BE2C (cell line): ENCODE data around the gene SUMO1. TPM values are rescaled to one million over a fixed set of nuclear protein-coding genes. Genes with fewer than 3 reads are reported as not detected.
"Not testable (repeated sequence)": the region's sequence is repeated elsewhere in the genome, so short reads cannot be mapped to it uniquely, and the experiment has no call there.

Source experiments
- DNase-seq: peaks from one replicate; pipeline ENCODE4 v3.0.0-alpha.2; 2020
- H3K27me3 ChIP-seq: fragments of 250-450 bp; sonication (Bioruptor Pico); 2 replicates; pipeline ENCODE4 v1.5.1; 2020; ENCODE audit warnings: mild to moderate bottlenecking
- H3K36me3 ChIP-seq: fragments of 250-450 bp; sonication (Bioruptor Pico); 2 replicates; pipeline ENCODE4 v1.5.1; 2020; ENCODE audit warnings: mild to moderate bottlenecking
- H3K4me1 ChIP-seq: fragments of 250-450 bp; sonication (Bioruptor Pico); 2 replicates; pipeline ENCODE4 v1.5.1; 2020
- H3K4me3 ChIP-seq: 2 replicates; pipeline ENCODE4 v1.5.1; 2011; ENCODE audit warnings: low read depth, low read length
- H3K9me3 ChIP-seq: fragments of 250-450 bp; sonication (Bioruptor Pico); 2 replicates; pipeline ENCODE4 v1.5.1; 2020
- polyA plus RNA-seq: library from polyadenylated mRNA; unstranded; fragments of >200 nt; gene quantifications from one replicate; pipeline ENCODE4 v1.2.1, GENCODE V29; 2012; ENCODE audit warnings: low read depth, missing spikeins; ENCODE audit not compliant: insufficient read length, insufficient read depth
- TF ChIP-seq, protein P1 (sequence below): IDR thresholded peaks from 2 replicates; pipeline ENCODE4 v1.5.1; 2012; ENCODE audit warnings: mild to moderate bottlenecking, low read depth, low read length

The SUMO1 gene
- 156 TPM for polyA plus RNA-seq

DNA sequence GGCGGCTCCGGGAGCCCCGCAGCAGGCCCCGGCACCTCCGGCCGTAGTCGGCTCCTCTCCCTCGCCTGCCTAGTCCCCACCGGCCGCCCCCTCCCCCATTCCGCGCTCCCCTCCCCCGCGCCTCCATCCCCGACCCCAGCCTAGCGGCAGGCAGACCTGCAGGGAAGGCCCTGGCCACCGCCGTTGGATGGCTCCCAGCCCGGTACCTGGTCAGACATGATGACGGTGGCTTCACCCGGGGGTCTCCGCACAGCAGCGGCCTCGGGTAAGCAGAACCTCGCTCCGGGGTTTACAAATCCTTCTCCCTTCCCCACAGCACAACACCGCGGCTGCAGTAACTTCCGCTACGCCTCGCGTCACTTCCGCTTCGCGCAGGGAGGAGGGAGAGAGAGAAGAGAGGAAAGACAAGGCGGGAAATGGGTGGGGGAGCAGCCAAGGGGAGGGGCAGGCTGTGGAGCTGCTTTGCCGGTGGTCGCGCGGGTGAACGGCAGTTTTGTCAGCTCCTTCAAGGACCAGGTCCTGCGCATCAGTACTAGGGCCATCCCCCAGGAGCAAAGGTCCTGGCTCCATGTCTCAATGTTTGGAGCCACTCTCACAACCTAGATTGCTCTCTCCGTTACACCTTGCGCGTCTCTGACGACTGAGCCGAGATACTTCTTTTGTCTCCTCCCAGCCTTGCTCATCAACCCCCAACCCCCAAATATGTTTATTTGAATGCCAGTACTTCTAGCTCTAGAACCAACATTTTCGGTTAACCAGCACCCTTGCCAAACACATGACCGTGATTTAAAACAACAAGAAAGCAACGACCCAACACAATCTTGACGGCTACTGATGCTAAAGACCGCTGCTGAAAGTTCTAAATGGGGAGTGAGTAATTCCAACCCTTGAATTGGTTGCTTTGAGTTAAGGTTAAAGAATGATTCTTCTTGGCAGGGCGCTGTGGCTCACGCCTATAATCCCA lies at the start of gene SUMO1:
SUMO1 (minus strand) TSS at position 364 of the 964 bp plus-strand sequence; CDS start at position 218, 146 bp downstream.
- H3K9me3 ChIP-seq: no peaks in the 10 kb centered on the region
- no peaks in the 10 kb centered on the region for H3K27me3 ChIP-seq
- peaks cover 5% of the 10 kb centered on the region for H3K4me1 ChIP-seq
- peaks cover 2% of the 10 kb centered on the region; the same call in 1 of the 2 replicates for H3K36me3 ChIP-seq
- H3K4me3 ChIP-seq: peak within 1 kb of the TSS; percentile 99
- DNase-seq: peak; percentile 93
- TF ChIP-seq, protein P1, sequence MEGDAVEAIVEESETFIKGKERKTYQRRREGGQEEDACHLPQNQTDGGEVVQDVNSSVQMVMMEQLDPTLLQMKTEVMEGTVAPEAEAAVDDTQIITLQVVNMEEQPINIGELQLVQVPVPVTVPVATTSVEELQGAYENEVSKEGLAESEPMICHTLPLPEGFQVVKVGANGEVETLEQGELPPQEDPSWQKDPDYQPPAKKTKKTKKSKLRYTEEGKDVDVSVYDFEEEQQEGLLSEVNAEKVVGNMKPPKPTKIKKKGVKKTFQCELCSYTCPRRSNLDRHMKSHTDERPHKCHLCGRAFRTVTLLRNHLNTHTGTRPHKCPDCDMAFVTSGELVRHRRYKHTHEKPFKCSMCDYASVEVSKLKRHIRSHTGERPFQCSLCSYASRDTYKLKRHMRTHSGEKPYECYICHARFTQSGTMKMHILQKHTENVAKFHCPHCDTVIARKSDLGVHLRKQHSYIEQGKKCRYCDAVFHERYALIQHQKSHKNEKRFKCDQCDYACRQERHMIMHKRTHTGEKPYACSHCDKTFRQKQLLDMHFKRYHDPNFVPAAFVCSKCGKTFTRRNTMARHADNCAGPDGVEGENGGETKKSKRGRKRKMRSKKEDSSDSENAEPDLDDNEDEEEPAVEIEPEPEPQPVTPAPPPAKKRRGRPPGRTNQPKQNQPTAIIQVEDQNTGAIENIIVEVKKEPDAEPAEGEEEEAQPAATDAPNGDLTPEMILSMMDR: no peak

DNA sequence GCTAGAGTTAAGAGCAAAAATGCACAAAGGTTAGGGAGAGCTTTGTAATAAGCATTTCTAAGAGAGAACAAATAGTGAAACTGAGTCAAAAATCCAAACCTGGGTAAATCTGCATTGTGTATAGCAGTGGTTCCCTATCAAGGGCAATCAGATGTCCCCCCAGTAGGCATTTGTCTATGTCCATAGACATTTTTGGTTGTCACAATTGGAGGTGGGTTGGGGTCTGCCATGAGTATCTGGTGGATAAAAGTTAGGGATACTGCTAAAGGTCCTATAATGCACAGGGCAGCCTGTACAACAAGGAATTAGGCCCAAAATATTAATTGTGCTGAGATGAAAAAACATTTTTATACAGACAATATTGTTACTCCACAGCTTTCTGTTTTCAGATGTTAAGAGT lies 48.2 kb upstream of the SUMO1 start:
- no peaks in the 10 kb centered on the region for H3K4me1 ChIP-seq
- TF ChIP-seq, protein P1: no peak
- H3K36me3 ChIP-seq: peaks cover 98% of the 10 kb centered on the region

GRCh38 chr2:202278944-202279343 lies 40.5 kb upstream of the SUMO1 start:
- DNase-seq: no peak
- Histone ChIP-seq H3K36me3 (peaks cover 92% of the 10 kb centered on the region), H3K9me3 (no peaks in the 10 kb centered on the region), H3K4me1 (no peaks in the 10 kb centered on the region), H3K27me3 (no peaks in the 10 kb centered on the region), H3K4me3 (no peak overlapping the region)
- TF ChIP-seq, protein P1: peak; percentile 73

More for the DNA sequence above, 48.2 kb upstream of the SUMO1 start:
- no peak overlapping the region for H3K4me3 ChIP-seq
- H3K9me3 ChIP-seq: no peaks in the 10 kb centered on the region
- no peaks in the 10 kb centered on the region for H3K27me3 ChIP-seq
- no peak for DNase-seq

DNA sequence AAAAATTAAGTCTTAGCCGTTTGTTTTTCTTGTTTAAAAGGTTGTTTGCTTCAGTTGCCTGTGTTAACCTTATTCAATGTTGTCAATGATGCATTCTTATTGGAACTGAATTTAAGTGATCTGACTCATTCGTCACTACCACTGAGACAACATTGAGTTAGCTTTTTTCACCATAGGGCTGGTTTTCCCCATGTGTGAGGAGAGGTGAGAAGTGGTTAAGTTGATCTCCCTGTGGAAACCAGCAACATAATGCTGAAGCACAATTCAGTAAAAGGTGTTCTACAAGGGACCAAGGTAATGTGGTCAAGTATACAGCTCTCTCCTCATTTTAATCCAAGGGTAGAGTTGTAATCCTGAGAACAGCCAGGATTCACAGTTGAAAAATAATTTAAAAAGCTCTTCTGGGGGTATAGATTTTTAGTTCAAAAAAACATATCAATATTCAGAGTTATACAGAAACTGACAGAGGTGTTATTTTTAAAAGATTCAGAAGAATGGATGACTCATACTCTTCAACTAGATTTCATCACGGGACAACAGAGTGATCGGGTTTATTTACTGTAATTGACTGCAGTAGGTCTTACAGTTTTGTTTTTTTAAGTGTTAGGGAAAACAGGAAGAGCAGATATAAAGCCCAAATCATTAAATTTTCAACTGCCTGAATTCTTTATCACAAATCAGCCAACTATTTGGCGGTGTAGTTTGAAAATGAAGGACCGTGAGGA lies 39.8 kb upstream of the SUMO1 start:
- Histone ChIP-seq H3K36me3 (peaks cover 85% of the 10 kb centered on the region), H3K4me3 (no peak overlapping the region), H3K27me3 (no peaks in the 10 kb centered on the region), H3K9me3 (no peaks in the 10 kb centered on the region), H3K4me1 (no peaks in the 10 kb centered on the region)
- TF ChIP-seq, protein P1: no peak
- no peak for DNase-seq

DNA sequence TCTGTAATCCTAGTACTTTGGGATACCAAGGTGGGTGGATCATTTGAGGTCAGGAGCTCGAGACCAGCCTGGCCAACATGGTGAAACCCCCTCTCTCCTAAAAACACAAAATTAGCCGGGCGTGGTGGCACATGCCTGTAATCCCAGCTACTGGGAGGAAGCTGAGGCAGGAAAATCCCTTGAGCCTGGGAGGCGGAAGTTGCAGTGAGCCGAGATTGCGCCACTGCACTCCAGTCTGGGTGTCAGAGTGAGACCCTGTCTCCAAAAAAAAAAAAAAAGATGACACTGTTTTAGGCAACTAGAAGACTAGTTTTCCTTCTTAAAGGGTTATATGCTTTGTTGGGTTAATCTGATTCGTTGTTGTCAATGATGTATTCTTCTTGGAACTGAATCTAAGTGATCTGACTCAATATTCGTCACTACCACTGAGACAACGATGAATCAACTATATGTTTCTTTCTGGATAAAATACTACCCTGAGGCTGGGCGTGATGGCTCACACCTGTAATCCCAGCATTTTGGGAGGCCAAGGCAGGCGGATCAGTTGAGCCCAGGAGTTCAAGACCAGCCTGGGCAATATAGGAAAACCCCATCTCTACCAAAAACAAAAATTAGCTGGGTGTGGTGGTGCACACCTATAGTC lies 37.8 kb upstream of the SUMO1 start:
- H3K36me3 ChIP-seq: peaks cover 67% of the 10 kb centered on the region
- not testable (repeated sequence) for DNase-seq, H3K4me1 ChIP-seq

GRCh38 chr2:202270487-202270886 lies 32.1 kb upstream of the SUMO1 start:
- H3K4me3 ChIP-seq: no peak overlapping the region
- H3K9me3 ChIP-seq: no peaks in the 10 kb centered on the region
- no peaks in the 10 kb centered on the region; the same call in none of the 2 replicates for H3K4me1 ChIP-seq
- H3K36me3 ChIP-seq: peaks cover 24% of the 10 kb centered on the region
- no peaks in the 10 kb centered on the region for H3K27me3 ChIP-seq
- TF ChIP-seq, protein P1: no peak
- DNase-seq: no peak

More for the DNA sequence above, 37.8 kb upstream of the SUMO1 start:
- not testable (repeated sequence) for H3K27me3 ChIP-seq, H3K4me3 ChIP-seq, H3K9me3 ChIP-seq
